DMS53 (cell line): ENCODE results near the gene RTP3.
"Not testable (repeated sequence)": the region's sequence is repeated elsewhere in the genome, so short reads cannot be mapped to it uniquely, and the experiment has no call there.

Experiments
- DNase-seq: peaks from one replicate; lab custom pipeline; 2025; lab: John Stamatoyannopoulos, UW

The RTP3 gene

DNA sequence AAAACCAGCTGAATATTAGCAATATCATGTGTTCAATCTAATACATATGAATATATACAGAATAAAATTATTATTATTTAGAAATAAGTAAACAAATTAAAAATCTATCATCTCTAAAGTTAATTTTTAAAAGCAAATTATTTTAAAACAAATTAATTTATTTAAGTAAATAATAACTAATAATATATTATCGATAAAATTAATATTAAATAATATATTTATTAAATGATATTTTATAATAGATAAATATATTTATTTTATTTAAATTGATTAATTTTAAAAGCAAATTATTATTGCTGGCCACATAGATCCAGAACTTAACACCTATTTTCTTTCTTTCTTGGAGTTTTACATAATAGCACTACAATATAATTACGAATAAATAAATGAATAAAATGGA lies 22.2 kb downstream of the RTP3 start:
- no peak for DNase-seq

DNA sequence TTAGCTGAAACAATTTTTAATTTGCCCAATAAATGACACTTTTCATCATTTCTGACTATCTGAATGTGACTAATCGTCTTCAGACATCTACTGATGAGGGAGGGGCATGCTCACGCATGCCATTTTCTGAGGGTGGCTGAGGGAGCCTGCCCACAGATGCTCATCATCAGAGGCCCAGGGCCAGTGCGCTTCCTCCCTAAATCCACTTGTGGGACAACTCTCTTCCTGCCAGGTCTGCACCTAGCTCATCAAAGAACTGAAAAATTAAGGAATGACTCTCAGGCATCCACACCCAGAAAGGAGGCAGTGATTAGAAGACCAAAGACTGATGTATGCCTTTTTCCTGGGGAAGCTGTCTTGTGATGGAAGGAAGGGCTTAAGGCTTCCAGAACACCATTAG lies 22.8 kb downstream of the RTP3 start:
- DNase-seq: no peak

DNA sequence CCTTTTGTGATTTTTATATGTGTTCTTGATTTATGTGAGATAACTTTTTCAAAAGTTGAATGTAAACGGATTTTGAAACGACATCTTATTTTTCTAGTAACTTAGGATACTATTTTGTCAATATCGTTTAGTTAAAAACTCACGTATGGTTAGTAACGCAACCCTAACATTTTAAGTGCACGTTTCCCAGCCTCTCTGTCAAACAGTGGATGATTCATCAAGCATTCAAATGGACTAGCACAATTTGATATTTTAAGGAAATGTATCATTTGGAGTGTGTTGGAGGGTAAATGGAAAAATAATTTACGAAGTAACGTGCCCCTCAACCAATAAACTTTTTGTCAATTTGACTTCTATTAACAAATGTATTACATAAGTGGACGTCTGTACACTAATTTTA lies 23.3 kb downstream of the RTP3 start:
- DNase-seq: no peak

DNA sequence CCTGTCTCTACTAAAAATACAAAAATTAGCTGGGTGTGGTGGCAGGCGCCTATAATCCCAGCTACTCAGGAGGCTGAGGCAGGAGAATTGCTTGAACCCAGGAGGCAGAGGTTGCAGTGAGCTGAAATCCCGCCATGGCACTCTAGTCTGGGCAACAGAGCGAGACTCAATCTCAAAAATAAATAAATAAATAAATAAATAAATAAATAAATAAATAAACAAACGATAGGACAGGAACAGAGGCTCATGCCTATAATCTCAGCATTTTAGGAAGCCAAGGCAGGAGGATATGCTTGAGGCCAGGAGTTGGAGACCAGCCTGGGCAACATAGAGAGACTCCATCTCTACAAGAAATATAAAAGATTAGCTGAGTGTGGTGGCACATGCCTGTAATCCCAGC lies 24.4 kb downstream of the RTP3 start:
- DNase-seq: not testable (repeated sequence)

DNA sequence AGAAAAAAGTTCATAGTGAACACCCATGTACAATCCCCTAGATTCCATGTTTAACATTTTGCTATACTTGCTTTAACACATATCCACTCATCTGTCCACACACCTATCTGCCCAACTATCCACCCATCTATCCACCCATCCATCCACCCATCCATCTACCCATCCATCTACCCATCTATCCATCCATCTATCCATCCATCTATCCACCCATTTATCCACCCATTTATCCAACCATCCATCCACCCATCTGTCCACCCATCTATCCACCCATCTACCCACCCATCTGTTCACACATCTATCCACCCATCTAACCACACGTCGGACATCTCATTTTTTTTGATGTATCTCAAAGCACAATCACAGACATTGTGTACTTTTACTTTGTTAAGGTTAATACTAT lies 25.8 kb downstream of the RTP3 start:
- no peak for DNase-seq

DNA sequence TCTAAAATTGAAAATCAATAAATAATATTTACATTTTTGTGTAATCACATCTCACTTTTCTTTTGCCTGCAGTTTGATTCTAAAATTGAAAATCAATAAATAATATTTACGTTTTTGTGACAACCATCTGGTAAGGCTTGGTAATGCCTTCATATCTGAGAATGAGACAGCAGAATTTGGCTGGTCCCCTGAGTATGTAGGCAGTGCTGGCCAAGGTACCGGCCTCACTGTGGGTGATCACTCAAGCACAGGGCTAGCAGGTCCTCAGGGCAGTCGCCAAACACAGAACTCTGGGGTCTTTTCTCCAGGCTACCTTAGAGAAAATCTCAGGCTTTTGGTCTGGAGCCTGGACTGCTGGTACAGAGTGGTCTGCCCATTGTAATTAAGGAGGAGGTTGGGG lies 26.2 kb downstream of the RTP3 start:
- no peak for DNase-seq

DNA sequence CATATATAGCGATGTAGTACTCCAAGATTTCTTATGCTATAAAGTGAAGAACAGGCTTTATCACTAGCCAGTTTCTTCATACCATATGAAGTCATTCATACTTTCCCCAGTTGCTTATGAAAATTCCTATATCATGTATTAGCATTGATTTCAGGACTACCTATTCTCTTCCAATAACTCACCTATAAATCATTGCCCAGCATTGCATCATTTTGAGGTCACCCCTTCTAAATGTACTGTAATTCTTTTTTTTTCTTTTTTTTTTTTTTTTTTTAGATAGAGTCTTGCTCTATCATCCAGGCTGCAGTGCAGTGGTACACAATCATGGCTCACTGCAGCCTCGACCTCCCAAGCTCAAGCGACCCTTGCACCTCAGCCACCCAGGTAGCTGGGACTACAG lies 27.1 kb downstream of the RTP3 start:
- DNase-seq: no peak

DNA sequence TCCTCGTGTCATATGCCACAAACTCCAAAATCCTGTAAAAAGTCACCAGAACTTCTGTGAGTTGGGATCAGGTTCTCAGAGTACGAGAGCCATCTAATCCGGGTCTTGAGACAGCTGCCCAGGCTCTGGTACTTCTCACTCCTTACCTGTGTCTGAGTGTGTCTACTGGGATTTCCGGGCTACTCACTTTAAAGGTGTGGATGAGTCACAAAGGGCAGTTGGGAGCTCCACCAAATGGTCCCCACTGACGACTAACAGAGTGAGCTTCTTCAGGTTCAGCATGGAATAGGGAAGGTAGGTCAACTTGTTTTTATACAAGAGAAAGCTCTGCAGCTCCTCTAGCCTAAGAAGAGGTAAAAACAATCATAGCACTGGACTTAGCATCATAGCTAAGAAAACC lies 29.5 kb downstream of the RTP3 start:
- DNase-seq: no peak

DNA sequence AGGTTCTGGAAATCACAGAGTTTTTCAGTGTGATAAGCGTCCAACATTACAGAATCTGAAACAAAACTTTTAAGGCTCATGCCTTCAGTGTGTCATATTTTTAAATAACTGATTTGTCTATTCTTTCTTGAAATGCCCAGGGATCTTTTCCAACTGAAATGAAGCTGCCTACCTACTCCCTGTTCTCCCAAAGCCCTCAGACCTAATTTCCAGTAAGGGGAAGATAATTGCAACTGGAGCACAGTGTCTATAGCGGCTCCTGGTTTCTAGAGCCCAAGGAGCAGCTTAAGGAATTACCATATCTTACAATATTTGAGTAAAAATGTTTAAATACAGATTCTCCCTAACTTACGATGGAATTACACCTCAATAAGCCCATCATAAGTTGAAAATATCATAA lies 35.3 kb downstream of the RTP3 start:
- no peak for DNase-seq

DNA sequence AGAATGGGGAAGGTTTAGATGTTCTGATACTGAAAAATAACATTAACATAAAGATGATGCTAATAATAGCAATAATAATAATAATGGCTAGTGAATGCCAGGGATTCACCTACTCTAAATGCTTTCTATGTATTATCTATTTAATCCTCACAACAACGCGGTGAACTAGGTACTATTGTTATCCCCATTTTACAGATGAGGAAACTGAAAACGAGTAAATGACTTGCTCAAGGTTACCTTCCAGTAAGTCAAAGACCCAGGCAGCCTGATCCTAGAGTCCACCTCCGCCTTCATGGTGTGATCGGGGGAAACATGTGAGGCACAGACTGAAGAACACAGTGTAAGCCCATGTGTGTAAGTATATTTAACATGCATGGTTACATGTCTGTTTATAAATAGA lies 38.0 kb downstream of the RTP3 start:
- DNase-seq: no peak

DNA sequence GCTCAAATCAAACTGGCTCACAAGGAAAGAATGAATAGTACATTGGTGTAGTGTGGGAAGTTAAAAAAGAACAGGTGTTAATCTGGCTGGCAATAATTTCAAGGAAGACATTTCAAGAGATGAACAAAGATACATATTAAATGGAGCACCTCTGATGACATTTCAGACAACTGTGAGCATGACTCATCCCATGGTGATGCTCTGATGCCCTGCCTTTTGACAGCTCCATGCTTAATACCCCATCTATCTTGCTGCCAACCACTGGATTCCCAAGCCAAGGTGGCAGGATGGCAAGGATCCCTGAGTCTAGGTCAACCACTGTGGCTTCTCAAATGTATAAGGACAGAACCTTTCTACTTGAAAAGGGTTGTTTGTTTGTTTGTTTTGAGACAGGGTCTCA lies 39.0 kb downstream of the RTP3 start:
- DNase-seq: no peak

DNA sequence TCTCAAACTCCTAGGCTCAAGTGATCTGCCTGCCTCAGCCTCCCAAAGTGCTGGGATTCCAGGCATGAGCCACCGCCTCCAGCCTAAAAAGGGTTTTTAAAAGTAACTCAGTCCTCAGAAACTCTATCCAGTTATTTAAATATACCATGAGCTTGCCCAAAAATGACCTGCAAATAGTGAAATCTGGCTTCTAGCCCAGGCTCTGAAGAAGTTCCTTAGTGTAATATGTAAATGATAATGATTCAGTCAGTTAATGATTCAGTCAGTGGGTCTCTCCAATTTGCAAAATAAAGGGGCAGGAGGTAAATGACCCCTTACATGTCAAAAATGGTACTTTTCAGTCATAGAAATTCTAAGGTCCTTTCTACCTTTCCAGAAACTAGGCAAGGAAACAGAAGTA lies 39.5 kb downstream of the RTP3 start:
- no peak for DNase-seq

DNA sequence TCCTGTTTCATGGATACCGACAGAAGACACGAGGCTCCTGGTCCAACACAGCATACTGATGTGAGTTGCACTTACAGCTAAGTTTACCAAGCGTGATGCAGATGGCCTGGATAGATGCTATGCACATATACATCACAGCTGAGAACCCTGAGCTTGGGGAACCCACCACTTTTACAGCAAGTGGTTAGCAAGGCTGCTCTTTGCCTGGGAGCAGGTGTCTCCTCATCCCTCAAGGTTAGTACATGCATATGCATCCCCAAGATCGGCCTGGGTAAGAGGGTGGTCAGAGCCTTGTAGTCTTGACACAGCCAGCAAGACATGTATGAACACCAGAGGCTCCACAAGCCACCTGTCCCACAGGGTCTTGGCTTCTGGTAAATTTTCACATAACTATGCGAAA lies 40.0 kb downstream of the RTP3 start:
- no peak for DNase-seq

DNA sequence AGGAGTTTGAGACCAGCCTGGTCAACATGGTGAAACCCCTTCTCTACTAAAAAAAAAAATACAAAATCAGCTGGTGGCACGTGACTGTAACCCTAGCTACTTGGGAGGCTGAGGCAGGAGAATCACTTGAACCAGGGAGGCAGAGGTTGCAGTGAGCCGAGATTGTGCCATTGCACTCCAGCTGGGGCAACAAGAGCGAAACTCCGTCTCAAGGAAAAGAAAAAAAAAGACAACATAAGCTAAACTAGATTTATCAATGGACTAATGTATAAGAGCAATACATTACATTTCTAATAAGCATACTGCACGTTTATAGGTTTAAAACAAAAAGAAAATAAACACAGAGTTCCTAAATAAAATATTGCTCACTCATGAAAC lies 40.6 kb downstream of the RTP3 start:
- not testable (repeated sequence) for DNase-seq

DNA sequence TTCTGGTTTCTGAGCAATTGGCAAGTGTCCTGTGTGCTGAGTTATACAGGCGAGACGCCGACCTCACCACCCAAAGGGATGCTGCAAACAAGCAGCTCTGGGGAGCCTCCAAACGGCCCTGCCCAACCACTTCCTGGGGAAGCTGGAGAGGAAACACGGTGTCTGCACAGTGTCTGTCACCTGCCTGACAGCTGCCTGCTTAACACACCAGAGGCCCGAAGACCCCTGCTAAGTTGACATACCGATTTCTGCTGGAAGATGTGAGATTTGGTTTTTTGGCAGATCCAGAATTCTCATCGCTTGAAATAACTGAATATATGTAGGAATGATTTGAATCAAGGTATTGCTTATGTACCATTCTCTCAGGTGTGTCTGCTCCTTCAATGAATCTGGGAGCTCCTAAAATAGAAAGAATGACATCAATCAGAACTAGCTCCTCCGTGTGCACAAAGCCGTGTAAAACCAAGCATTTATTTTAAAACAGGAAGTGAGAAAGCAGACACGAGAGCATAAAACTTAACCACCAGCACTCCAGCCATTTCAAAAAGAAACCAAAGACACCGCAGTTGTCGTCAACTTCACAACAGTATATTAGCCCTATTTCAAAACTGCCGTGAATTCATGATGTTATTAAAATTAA lies 41.1 kb downstream of the RTP3 start:
- no peak for DNase-seq

DNA sequence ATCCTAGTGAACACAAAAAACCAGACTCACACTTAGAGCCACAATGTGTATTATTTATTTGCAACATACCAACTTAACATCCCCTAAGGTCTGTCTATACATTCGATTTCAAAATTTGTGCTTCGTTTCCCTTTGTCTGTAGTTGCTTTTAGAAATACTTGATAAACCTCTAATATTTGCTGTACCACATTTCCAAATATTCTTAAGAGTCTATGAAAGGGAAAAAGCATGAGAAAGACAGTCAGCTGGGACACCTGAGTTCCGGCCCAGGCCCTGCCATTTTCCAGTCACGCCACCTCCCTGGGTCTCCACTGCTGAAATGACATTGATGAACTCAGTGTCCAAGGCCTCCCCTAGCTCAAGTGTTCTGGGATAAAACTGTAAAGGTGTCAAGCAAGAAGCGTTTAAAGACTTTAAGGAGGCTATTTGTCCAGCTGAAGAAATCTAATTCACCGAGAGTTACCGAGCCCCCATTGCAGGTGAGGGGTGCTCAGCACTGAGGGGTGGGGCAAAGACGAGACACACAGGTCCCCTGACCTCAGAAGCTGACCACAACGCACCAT lies 41.7 kb downstream of the RTP3 start:
- DNase-seq: no peak

DNA sequence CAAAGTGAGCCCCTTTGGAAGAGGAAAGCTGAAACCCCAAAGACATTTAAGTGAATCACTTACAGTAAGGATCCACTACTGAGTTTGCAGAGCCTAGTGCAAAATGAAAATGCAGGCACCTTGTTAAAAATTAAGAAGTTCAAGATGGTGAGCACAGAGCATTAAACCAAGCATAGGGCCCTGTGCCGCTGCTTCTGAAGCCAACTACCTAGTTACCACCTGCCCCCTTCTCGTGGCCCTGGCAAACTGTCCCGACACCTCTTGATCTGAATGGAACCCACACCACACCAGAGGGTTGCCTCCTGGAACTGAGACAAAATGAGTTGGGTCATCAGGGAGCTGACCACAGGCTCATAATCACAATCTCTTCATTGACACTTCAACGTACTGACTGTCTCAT lies 42.8 kb downstream of the RTP3 start:
- DNase-seq: no peak

DNA sequence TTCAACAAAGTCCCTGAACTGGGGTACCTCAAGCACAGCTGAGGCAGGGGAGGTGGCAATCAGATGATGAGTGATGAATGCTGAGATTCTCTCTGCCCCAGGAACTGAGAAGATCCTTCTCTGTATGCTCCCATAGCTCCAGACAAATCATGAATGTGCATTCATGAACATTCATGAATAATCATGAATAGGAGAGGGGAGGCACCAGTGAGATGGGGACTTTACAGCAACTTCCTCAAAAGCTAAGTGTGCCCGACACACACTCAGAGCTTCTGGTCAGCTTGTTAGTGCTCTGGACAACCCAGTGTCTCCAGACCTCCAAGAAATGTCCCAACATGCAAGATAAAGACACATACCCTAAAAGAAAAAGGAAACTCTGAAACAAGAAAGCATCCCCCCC lies 44.1 kb downstream of the RTP3 start:
- no peak for DNase-seq

DNA sequence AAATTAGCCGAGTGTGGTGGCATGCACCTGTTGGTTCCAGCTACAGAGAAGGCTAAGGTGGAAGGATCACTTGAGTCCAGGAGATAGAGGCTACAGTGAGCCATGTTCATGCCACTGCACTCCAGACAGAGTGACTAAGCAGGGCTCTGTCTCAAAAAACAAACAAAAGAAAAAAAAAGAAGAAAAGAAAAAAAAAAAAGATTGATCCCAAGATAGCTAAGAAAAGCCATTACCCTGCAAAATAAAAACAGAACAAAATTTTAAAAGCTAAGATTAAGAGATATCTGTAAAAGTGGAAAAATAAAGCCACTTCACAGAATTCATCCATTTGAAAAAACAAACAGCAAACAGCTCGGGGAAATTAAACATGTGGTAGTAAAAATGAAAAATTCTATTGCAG lies 44.6 kb downstream of the RTP3 start:
- peak; percentile 22 for DNase-seq

DNA sequence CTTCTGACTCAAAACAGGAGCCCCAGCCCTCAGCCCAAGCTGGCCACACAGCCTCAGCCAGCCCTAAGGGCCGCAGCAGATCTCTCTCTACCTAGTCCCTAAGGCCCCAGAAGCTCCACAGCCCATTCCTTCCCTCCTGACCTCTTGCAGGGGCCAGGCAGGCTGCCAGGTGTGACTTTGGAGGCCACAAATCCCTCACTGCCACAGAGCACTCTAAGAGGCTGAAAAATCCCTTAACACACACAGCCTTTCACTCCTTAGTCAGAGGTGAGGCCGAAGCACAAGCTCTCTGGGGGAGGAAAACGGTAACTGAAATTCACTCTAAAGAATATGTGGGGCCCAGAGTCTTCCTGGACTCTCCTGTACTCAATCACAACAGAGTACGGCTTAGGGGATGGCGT lies 45.0 kb downstream of the RTP3 start:
- no peak for DNase-seq

DNA sequence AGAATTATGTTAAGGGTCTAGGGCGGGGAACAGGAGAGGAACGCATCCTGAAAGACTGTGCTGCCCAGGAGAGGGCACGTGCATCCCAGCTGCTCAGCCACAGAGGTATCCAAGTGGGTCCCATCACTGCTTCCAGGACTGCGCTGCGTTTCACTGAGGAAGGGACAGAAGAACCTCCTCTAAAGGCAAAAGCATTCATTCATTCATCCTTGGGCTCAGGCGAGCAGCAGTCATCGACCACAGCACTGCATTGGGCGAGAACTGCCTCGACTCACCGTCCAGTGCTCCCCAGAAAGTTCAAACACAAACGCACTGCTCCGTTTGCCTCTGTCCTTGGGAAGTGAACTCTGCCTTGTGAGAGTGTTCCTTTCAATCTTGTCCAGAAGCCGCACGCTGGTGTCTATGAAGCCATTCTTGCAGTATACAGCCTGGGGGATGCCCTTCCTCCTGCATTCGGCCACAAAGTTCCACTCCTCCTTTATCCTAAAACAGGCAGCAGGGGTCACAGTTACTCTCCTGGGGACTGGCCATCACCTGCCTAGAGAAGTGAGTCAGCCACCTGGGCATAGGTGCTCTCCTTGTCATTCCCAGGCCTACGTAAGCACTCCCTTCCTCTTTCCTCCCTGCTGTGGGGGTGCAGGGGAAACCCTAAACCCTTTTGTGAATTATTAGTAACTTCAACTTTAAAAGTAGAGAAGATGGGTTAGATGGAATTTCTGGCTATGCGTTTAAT lies 47.2 kb downstream of the RTP3 start:
- no peak for DNase-seq

DNA sequence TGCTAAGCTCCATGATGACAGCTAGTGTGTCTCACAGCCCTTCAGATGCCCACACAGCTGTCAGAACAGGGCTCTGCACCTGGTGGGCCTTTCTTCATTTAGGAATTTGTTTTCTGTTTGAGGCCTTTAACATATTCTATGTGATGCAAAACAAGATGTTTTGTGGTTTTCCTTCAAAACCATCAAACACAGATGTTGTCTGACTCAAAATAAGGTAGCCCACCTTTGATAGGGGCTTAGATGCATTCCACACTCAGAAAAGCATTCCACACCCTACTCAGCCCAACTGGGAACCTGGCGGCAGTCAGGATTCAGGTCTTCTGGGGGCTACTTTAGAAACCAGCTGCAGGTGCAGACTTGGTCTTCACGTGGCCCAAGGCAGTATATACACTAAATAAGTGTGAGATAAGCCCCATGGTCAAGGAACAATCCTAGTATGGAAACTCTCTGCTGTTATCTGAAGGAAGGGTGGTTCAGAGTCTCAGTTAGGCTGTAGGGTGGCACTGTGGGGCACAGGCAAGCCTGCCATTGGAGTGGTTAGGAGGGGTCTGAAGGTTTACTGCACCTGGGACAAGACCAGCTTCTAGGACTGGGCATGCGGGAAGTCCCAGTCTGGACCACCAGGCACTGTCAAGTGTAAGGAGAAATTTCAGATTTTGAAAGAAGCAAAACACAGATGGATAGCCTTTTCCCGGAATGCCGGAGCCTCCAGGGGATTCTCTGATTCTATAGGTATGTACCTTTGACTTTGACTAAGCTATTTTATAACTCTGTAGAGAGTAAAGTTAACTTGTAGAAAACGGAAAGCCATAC lies 48.2 kb downstream of the RTP3 start:
- DNase-seq: no peak

DNA sequence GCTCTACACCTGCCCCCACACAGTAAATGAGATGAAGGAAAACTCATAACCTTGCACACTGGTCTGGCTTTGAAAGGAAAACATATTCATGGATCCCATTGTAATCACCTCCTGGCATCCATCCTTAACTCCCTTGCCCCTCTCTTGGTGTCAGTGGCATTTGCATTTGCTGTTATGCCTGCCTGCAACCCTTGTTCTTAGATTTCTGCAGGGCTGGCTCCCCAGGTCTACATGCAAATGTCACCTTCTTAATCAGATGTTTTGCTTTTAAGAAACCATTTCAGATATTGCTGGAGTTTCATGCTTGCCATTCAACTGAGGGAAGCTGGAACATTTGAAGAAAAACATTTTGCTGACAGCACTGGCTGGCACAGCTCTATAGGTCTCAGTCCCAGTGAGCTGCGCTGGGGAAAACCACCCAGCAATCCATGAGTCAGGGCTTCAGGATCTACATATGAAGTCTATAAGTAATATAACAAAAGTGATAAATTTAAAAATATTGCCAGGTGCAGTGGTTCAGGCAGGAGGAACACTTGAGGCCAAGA lies 49.2 kb downstream of the RTP3 start:
- DNase-seq: no peak
